Subcutaneous abdominal adipose tissue (tissue), 5 donors: Measurements from ENCODE around the gene RBP5.
A peak's percentile ranks its signal among the peaks of the same experiment; 100 is the strongest.

ENCODE experiments used
- H3K27ac ChIP-seq: one replicate; pipeline ENCODE4 v1.7.0; 2013; ENCODE audit warnings: low read depth, mild to moderate bottlenecking, inconsistent platforms, low read length, moderate library complexity
- H3K27me3 ChIP-seq, 5 donors: one replicate each; pipeline ENCODE4 v1.7.0; 2013; ENCODE audit warnings: low read length in 5 of 5, inconsistent platforms in 1 of 5; ENCODE audit not compliant: control insufficient read depth in 5 of 5, insufficient read depth in 4 of 5
- H3K36me3 ChIP-seq, 5 donors: one replicate each; pipeline ENCODE4 v1.7.0; 2013; ENCODE audit warnings: low read length in 5 of 5; ENCODE audit not compliant: control insufficient read depth in 5 of 5, insufficient read depth in 5 of 5
- H3K4me1 ChIP-seq, 5 donors: one replicate each; pipeline ENCODE4 v1.7.0; 2013; ENCODE audit warnings: low read length in 5 of 5, mild to moderate bottlenecking in 3 of 5, moderate library complexity in 1 of 5; ENCODE audit not compliant: control insufficient read depth in 5 of 5, insufficient read depth in 5 of 5
- H3K4me3 ChIP-seq, 5 donors: one replicate each; pipeline ENCODE4 v1.7.0; 2013; ENCODE audit warnings: low read length in 5 of 5, low read depth in 1 of 5
- H3K9ac ChIP-seq, 5 donors: one replicate each; pipeline ENCODE4 v1.7.0; 2013; ENCODE audit warnings: low read length in 5 of 5, mild to moderate bottlenecking in 4 of 5, moderate library complexity in 3 of 5
- H3K9me3 ChIP-seq, 5 donors: one replicate each; pipeline ENCODE4 v1.7.0; 2013; ENCODE audit warnings: low read length in 5 of 5; ENCODE audit not compliant: control insufficient read depth in 5 of 5
- donor health status: healthy.
- donor health status: healthy.
- donor health status: healthy.
- donor health status: healthy.
- donor health status: healthy.

Gene RBP5

DNA sequence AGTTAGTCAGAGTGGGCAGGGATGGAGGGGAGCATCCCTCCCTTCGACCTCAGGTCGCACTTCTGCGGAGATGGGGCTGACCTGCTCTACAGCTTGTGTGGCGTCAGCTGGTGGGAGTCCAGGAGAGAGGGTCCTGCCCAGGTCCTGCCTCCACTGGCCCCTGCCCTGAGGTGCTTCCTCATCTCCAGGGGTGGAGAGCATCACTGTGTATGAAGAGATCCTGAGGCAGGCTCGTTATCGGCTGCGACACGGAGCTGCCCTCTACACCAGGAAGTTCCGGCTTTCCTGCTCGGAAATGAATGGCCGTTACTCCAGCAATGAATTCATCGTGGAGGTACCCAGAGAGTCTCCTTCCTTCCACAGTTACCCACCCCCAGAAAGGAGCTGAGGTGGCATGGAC lies 21.7 kb upstream of the RBP5 start:
- H3K27me3 ChIP-seq, result no peaks in the 10 kb centered on the region
- H3K9ac ChIP-seq, result peak overlapping the region in 1 of 5 donors; percentile 10
- H3K9me3 ChIP-seq, result no peaks in the 10 kb centered on the region
- H3K4me3 ChIP-seq, result no peak overlapping the region
- H3K36me3 ChIP-seq, result peaks cover 0 to 35% (median 14%) of the 10 kb centered on the region in 5 donors
- H3K27ac ChIP-seq, result no peak overlapping the region
- peaks cover 0 to 32% (median 21%) of the 10 kb centered on the region in 5 donors for H3K4me1 ChIP-seq

DNA sequence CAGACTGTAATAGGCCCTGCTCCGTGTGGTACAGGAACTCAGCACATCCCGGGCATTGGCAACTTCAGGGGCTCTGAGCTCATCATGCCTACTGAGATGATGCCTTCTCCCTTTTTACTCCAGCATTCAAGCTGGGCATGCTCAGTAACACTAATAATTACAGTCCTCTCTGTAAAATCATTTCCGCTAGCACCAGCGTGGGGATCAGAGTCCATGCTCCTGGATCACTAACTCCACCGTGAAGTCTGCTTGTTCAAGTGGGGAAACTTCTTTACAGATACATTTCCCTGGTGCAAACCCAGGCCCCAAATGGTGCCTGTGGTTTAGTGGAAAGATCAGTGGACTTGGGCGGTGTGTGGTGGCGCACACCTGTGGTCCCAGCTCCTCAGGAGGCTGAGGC lies 18.2 kb upstream of the RBP5 start:
- Histone ChIP-seq H3K27ac (no peak overlapping the region), H3K9ac (no peak overlapping the region), H3K9me3 (no peaks in the 10 kb centered on the region), H3K27me3 (no peaks in the 10 kb centered on the region), H3K4me1 (peaks cover 0 to 12% (median 8%) of the 10 kb centered on the region in 5 donors), H3K36me3 (peaks cover 0 to 25% (median 14%) of the 10 kb centered on the region in 5 donors), H3K4me3 (no peak overlapping the region)

DNA sequence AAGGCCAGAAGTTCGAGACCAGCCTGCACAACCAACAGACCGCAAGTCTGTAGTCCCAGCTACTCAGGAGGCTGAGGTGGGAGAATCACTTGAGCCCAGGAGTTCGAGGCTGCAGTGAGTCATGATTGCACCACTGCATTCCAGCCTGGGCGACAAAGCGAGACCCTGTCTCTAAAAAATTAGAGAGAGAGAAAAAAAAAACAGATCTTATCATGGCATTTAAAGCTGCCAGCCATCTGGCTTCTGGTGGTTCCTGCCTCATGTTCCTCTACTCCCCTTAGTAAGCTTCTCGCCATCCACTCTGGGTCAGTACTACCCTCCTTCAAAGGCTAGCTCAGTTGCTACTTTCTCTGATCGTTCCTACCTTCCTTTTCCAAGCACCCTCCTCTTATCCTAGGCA lies 17.5 kb upstream of the RBP5 start:
- Histone ChIP-seq H3K27ac (no peak overlapping the region), H3K9ac (no peak overlapping the region), H3K36me3 (peaks cover 0 to 24% (median 14%) of the 10 kb centered on the region in 5 donors), H3K27me3 (no peaks in the 10 kb centered on the region), H3K4me3 (no peak overlapping the region), H3K9me3 (no peaks in the 10 kb centered on the region), H3K4me1 (peaks cover 0 to 12% (median 8%) of the 10 kb centered on the region in 5 donors)

DNA sequence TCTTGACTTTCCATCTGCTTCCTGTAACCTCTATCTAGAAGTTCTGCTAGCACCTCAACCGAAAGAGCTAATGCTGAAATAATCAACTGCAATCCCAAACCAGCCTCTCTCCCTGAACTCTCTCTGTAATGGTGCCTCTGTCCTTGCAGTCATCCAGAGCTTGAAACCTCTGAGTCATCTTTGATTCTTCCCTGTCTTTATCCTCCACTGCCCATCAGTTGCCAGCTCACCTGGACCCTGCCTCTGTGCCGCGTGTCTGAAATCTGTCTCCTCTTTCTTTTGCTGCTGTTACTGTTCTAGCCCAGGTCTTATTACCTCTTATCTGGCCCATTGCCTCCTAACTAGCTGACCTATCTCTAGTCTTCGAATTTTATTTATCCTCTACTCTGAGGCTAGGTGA lies 17.0 kb upstream of the RBP5 start:
- H3K4me1 ChIP-seq, result peaks cover 0 to 12% (median 8%) of the 10 kb centered on the region in 5 donors
- no peaks in the 10 kb centered on the region for H3K27me3 ChIP-seq
- H3K9me3 ChIP-seq, result no peaks in the 10 kb centered on the region
- no peak overlapping the region for H3K9ac ChIP-seq
- no peak overlapping the region for H3K27ac ChIP-seq
- H3K36me3 ChIP-seq, result peaks cover 0 to 18% (median 9%) of the 10 kb centered on the region in 5 donors
- H3K4me3 ChIP-seq, result no peak overlapping the region

DNA sequence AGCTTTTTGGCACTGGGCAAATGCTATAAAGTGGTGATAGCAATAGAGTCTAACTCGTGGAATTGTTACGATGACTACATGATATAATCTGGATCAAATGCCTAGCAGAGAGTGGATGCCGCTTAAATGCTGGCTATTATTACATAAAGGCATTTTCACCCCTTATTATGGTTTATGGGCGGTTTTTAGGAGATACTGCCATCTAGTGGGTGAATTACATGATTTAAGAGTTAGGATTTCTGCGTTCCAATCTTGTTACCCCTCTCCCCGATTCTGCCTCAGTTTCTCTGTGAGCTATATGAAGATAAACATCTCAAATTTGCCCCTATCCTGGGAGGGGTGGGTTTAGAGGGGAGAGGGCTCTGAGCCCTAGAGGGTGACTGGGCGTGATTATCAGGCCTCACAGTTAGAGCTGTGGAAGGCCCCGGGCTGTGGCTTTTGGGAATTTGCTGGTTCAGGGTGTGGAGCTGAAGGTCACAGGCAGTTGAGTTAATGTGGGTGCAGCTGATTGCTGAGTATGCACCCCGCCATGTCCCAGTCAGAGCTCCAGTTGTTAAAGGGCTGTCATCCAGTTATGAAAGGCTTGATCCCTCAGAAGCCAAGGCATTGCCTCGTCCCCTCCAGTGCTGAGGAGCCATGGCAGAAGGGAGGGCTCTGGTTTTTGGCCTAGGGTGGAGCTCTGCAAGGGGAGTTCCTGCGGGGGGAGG lies 15.9 kb upstream of the RBP5 start:
- H3K27me3 ChIP-seq, result no peaks in the 10 kb centered on the region
- no peaks in the 10 kb centered on the region for H3K9me3 ChIP-seq
- peak overlapping the region in 1 of 5 donors; percentile 19 for H3K9ac ChIP-seq
- H3K4me1 ChIP-seq, result peaks cover 0 to 12% (median 8%) of the 10 kb centered on the region in 5 donors
- peak overlapping the region; percentile 15 for H3K27ac ChIP-seq
- peaks cover 0 to 13% (median 2%) of the 10 kb centered on the region in 5 donors for H3K36me3 ChIP-seq
- no peak overlapping the region for H3K4me3 ChIP-seq

DNA sequence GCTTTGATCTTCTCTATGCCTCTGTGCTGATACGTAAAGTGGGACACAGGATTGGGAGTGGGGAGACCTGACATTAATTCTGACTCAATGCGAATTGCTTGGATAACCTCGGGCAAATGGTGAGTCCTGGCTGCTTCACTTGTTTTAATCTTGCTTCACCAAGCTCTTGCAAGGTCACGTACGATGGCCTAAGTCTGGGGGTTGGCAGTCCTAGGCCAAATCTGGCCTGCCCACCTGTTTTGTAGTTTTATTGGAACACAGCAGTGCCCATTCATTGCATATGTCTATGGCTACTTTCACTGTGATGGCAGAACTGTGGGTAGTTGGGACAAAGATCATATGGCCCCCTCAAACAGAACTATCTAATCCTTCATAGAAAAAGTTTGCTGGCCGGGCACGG lies 14.9 kb upstream of the RBP5 start:
- Histone ChIP-seq H3K4me1 (peaks cover 0 to 12% (median 8%) of the 10 kb centered on the region in 5 donors), H3K27ac (no peak overlapping the region), H3K36me3 (peaks cover 0 to 8% (median 2%) of the 10 kb centered on the region in 5 donors), H3K4me3 (no peak overlapping the region), H3K27me3 (no peaks in the 10 kb centered on the region), H3K9ac (no peak overlapping the region), H3K9me3 (no peaks in the 10 kb centered on the region)

DNA sequence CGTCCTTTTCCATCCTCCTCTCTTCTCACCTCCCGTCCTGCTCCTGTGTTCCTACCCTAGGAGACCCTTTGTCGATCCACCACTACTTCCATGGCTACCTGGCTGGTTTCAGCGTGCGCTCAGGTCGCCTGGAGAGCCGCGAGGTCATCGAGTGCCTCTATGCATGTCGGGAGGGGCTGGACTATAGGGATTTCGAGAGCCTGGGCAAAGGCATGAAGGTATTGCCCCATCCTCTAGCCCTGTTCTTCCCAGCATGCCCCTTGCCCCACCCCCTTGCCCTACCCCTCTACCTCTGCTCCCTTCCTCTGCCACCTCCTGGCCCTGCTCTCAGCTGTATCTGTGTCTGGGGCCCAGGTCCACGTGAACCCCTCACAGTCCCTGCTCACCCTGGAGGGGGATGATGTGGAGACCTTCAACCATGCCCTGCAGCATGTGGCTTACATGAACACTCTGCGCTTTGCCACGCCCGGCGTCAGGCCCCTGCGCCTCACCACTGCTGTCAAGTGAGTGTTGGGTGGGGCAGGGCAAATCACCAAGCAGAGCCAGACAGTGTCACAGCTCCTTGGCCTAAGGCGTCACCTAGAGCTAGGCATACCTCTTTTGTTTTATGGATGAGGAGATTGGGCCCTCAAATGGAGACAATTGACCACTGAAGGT lies 14.2 kb upstream of the RBP5 start:
- Histone ChIP-seq H3K36me3 (peaks cover 0 to 12% (median 2%) of the 10 kb centered on the region in 5 donors), H3K9me3 (no peaks in the 10 kb centered on the region), H3K27ac (no peak overlapping the region), H3K4me1 (peaks cover 0 to 12% (median 8%) of the 10 kb centered on the region in 5 donors), H3K4me3 (no peak overlapping the region), H3K27me3 (no peaks in the 10 kb centered on the region), H3K9ac (no peak overlapping the region)

DNA sequence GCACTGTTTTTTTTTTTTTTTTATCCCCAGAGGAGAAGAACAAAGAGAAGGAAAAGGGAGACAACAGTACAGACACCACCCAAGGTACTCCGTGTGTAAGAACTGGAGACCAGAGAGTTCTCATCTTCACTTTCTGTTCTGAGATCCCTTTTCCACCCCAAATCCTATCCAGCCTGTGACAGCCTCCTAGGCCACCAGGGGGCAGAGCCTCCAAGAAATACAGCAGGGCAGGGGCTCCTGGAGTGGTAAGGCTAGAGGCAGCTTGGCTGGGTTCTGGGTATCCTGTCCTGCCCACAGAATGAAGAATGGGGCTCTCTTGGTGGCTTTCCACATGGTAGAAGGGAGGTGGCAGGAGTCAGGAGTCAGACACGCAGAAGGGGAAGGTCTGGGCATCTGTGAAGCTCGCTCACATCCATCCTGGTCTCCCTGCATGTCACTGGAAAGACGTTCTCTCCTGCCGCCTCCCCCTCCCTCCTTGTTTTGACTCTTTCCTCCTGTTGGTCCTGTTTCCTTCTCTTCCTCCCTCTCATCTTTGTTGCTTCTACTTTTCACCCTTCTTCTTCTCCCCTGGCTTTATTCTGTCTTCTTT lies 13.5 kb upstream of the RBP5 start:
- no peak overlapping the region for H3K27ac ChIP-seq
- H3K4me3 ChIP-seq, result no peak overlapping the region
- H3K4me1 ChIP-seq, result peaks cover 0 to 12% (median 8%) of the 10 kb centered on the region in 5 donors
- H3K9me3 ChIP-seq, result no peaks in the 10 kb centered on the region
- no peaks in the 10 kb centered on the region for H3K27me3 ChIP-seq
- H3K9ac ChIP-seq, result no peak overlapping the region
- H3K36me3 ChIP-seq, result peaks cover 0 to 15% (median 3%) of the 10 kb centered on the region in 5 donors

DNA sequence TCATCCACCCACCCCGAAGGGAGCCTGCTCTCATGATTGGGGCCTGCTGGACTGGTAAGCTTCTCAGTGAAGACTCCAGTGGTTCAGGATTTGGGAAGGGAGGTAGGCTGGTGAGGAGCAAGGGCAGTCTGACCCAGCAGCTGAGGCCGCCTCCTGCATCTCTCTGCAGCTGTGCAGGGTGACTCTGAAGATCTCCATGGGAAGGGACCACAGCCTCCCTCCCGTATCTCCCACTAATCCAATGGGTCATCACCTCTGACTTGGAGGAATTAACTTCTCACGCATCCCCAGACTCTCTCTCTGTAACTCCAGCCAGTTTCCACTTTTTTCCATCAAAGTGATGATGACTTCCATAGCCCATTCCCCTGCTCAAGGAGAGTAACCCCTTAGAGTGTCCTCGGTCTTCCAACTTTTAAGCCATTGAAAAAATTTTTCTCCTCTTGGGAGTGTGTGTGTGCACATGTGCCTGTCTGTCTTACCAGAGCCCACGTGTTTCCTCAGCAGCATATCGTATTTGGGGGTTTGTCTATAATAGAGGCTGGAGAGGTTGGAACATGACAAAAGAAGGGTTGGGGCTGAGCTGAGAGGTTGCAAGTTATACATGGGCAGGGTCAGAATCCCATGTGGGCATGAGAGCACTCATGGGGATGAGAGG lies 12.8 kb upstream of the RBP5 start:
- peaks cover 0 to 21% (median 9%) of the 10 kb centered on the region in 5 donors for H3K36me3 ChIP-seq
- no peaks in the 10 kb centered on the region for H3K27me3 ChIP-seq
- H3K9ac ChIP-seq, result no peak overlapping the region
- no peak overlapping the region for H3K4me3 ChIP-seq
- no peak overlapping the region for H3K27ac ChIP-seq
- no peaks in the 10 kb centered on the region for H3K9me3 ChIP-seq
- H3K4me1 ChIP-seq, result peaks cover 0 to 12% (median 8%) of the 10 kb centered on the region in 5 donors
